H1 (cell line): ENCODE data around the gene CELSR3. TPM values are rescaled to one million over a fixed set of nuclear protein-coding genes. Genes with fewer than 3 reads are reported as not detected.

Source experiments
- CTCF ChIA-PET: fragments of 300-600 bp; sonication (Branson Sonifier 250); formaldehyde crosslinking; loops from one replicate; lab custom pipeline; 2021; ENCODE audit not compliant: partially characterized antibody; lab: Charles Lee
- POLR2A ChIA-PET: fragments of 300-600 bp; sonication (Branson Sonifier 250); formaldehyde crosslinking; loops from one replicate; lab custom pipeline; 2021; ENCODE audit warnings: inconsistent platforms; ENCODE audit not compliant: partially characterized antibody; lab: Charles Lee
- DNase-seq, 2 experiments: peaks; one replicate each; pipeline versions ENCODE4 v3.0.0 to v3.0.0-alpha.2; 2010 to 2022; ENCODE audit warnings: low spot score in 2 of 2, low read depth in 1 of 2, mixed read lengths in 1 of 2
- FAIRE-seq: peaks from 2 replicates; lab custom pipeline; 2011; peaks lifted over from hg19 to GRCh38; lab: Jason Lieb, UNC
- H2AFZ ChIP-seq: 2 replicates; pipeline ENCODE4 v1.8.1; 2012; ENCODE audit warnings: low read length, inconsistent platforms
- H2AK5ac ChIP-seq: 2 replicates; pipeline ENCODE4 v1.6.1; 2013; ENCODE audit warnings: low read depth, low read length
- H2BK120ac ChIP-seq: replicated peaks from 2 replicates; pipeline ENCODE3; 2013; ENCODE audit warnings: low read depth, low read length, inconsistent platforms
- H2BK12ac ChIP-seq: 2 replicates; pipeline ENCODE4 v1.6.1; 2013; ENCODE audit warnings: low read depth, low read length
- H2BK15ac ChIP-seq: 2 replicates; pipeline ENCODE4 v1.6.1; 2013; ENCODE audit warnings: low read length
- H2BK20ac ChIP-seq: 2 replicates; pipeline ENCODE4 v1.6.1; 2013; ENCODE audit warnings: low read length
- H2BK5ac ChIP-seq: 2 replicates; pipeline ENCODE4 v1.6.1; 2013; ENCODE audit warnings: low read depth, low read length
- H3K14ac ChIP-seq: 2 replicates; pipeline ENCODE4 v1.6.1; 2013; ENCODE audit warnings: inconsistent platforms; ENCODE audit not compliant: insufficient read length
- H3K18ac ChIP-seq: 2 replicates; pipeline ENCODE4 v1.6.1; 2013; ENCODE audit warnings: low read length; ENCODE audit errors: extremely low read depth
- H3K23ac ChIP-seq: 2 replicates; pipeline ENCODE4 v1.6.1; 2013; ENCODE audit warnings: inconsistent platforms; ENCODE audit not compliant: insufficient read length
- H3K23me2 ChIP-seq: 2 replicates; pipeline ENCODE4 v1.6.1; 2013; ENCODE audit warnings: low read depth, low read length
- H3K27ac ChIP-seq: 2 replicates; pipeline ENCODE4 v1.6.1; 2011; ENCODE audit warnings: low read depth, low read length, inconsistent platforms
- H3K27me3 ChIP-seq, 4 experiments: replicated peaks in 1 of 4; 1 replicate in 1 of 4; 2 replicates in 3 of 4; pipeline versions ENCODE4 v1.6.1 to v1.8.1; 2011 to 2013; ENCODE audit warnings: low read length in 3 of 4, mild to moderate bottlenecking in 3 of 4, inconsistent platforms in 2 of 4, mixed read lengths in 2 of 4, moderate library complexity in 1 of 4; ENCODE audit not compliant: control insufficient read depth in 3 of 4, insufficient read depth in 3 of 4; ENCODE audit errors: extremely low read depth in 1 of 4
- H3K36me3 ChIP-seq, 4 experiments: 2 replicates each; pipeline versions ENCODE4 v1.6.1 to v1.8.1; 2011 to 2013; ENCODE audit warnings: mild to moderate bottlenecking in 4 of 4, low read length in 3 of 4, moderate library complexity in 2 of 4, control low read depth in 1 of 4, inconsistent platforms in 1 of 4; ENCODE audit not compliant: insufficient read depth in 4 of 4, control insufficient read depth in 2 of 4
- H3K4ac ChIP-seq: replicated peaks from 2 replicates; pipeline ENCODE3; 2013; ENCODE audit warnings: low read length, low read depth, mixed read lengths, inconsistent platforms; ENCODE audit not compliant: insufficient read length
- H3K4me1 ChIP-seq, 4 experiments: replicated peaks in 1 of 4; 1 replicate in 1 of 4; 2 replicates in 3 of 4; pipeline versions ENCODE4 v1.6.1 to v1.8.1; 2011 to 2013; ENCODE audit warnings: low read length in 3 of 4, inconsistent platforms in 2 of 4, mixed read lengths in 1 of 4; ENCODE audit not compliant: insufficient read depth in 4 of 4, control insufficient read depth in 3 of 4
- H3K4me2 ChIP-seq, 2 experiments: 2 replicates each; pipeline versions ENCODE4 v1.6.1 to v1.8.1; 2011 to 2013; ENCODE audit warnings: low read depth in 2 of 2, low read length in 2 of 2, control low read depth in 1 of 2, inconsistent platforms in 1 of 2, mild to moderate bottlenecking in 1 of 2; ENCODE audit not compliant: insufficient read depth in 1 of 2
- H3K4me3 ChIP-seq, 4 experiments: fragments of 200-600, 300-600 bp in 1 of 4; sonication (generic), shearing (Covaris generic), sonication (Bioruptor Twin) in 1 of 4; 2 replicates each; pipeline versions ENCODE4 v1.5.1 to v1.8.1; 2011 to 2016; ENCODE audit warnings: low read length in 4 of 4, low read depth in 3 of 4, control low read depth in 2 of 4, inconsistent platforms in 2 of 4, mild to moderate bottlenecking in 2 of 4, mixed read lengths in 1 of 4, moderate library complexity in 1 of 4; ENCODE audit not compliant: insufficient read depth in 2 of 4; ENCODE audit errors: extremely low read depth in 1 of 4
- H3K56ac ChIP-seq: replicated peaks from 2 replicates; pipeline ENCODE3; 2013; ENCODE audit warnings: low read depth, mild to moderate bottlenecking, mixed read lengths, low read length, inconsistent platforms; ENCODE audit not compliant: insufficient read length
- H3K79me1 ChIP-seq: 2 replicates; pipeline ENCODE4 v1.6.1; 2013; ENCODE audit warnings: low read depth, low read length, control low read depth
- H3K79me2 ChIP-seq, 2 experiments: 2 replicates each; pipeline versions ENCODE4 v1.6.1 to v1.8.1; 2012 to 2013; ENCODE audit warnings: low read length in 2 of 2, mild to moderate bottlenecking in 2 of 2, inconsistent platforms in 1 of 2; ENCODE audit not compliant: insufficient read depth in 2 of 2, control insufficient read depth in 1 of 2
- H3K9ac ChIP-seq, 4 experiments: replicated peaks in 1 of 4; 1 replicate in 1 of 4; 2 replicates in 3 of 4; pipeline versions ENCODE4 v1.6.1 to v1.8.1; 2011 to 2013; ENCODE audit warnings: low read depth in 3 of 4, low read length in 3 of 4, control low read depth in 2 of 4, mild to moderate bottlenecking in 2 of 4, moderate library complexity in 2 of 4, inconsistent platforms in 1 of 4; ENCODE audit errors: extremely low read depth in 1 of 4
- H3K9me3 ChIP-seq, 2 experiments: 2 replicates each; pipeline versions ENCODE4 v1.6.1 to v1.8.1; 2012 to 2013; ENCODE audit warnings: mild to moderate bottlenecking in 2 of 2, moderate library complexity in 2 of 2, control low read depth in 1 of 2, inconsistent platforms in 1 of 2, low read depth in 1 of 2, low read length in 1 of 2, mixed read lengths in 1 of 2; ENCODE audit not compliant: insufficient read depth in 2 of 2
- H4K20me1 ChIP-seq, 2 experiments: replicated peaks in 1 of 2; 2 replicates each; pipeline versions ENCODE3 to v1.8.1; 2011 to 2013; ENCODE audit warnings: inconsistent platforms in 2 of 2, low read length in 2 of 2, mild to moderate bottlenecking in 1 of 2; ENCODE audit not compliant: insufficient read depth in 2 of 2, control insufficient read depth in 1 of 2
- H4K5ac ChIP-seq: 2 replicates; pipeline ENCODE4 v1.6.1; 2013; ENCODE audit warnings: low read length, low read depth, mixed read lengths, inconsistent platforms; ENCODE audit not compliant: insufficient read length
- H4K8ac ChIP-seq: 2 replicates; pipeline ENCODE4 v1.8.0; 2013; ENCODE audit warnings: mild to moderate bottlenecking, moderate library complexity, low read length, inconsistent platforms; ENCODE audit not compliant: insufficient read depth; ENCODE audit errors: extremely low read depth
- H4K91ac ChIP-seq: replicated peaks from 2 replicates; pipeline ENCODE3; 2013; ENCODE audit warnings: low read length, mixed read lengths, inconsistent platforms; ENCODE audit not compliant: insufficient read length
- ASH2L ChIP-seq: fragments of 200-600, 300-600 bp; sonication (generic); IDR thresholded peaks from one replicate; pipeline ENCODE4 v1.7.1; 2017; ENCODE audit warnings: low read length
- CHD1 ChIP-seq: IDR thresholded peaks from 2 replicates; pipeline ENCODE4 v1.6.1; 2012; ENCODE audit warnings: low read depth, low read length, improper control_type of control experiment
- CHD2 ChIP-seq: IDR thresholded peaks from 2 replicates; pipeline ENCODE4 v1.6.1; 2012; ENCODE audit warnings: low read length, improper control_type of control experiment
- CTBP2 ChIP-seq: IDR thresholded peaks from 2 replicates; pipeline ENCODE4 v1.7.0; 2011; ENCODE audit warnings: borderline replicate concordance, mild to moderate bottlenecking, moderate library complexity, mixed read lengths, low read length; ENCODE audit not compliant: insufficient read depth, insufficient read length
- EZH2 ChIP-seq: fragments of 200-600 bp; sonication (generic); IDR thresholded peaks from 2 replicates; pipeline ENCODE4 v1.7.1; 2012; ENCODE audit warnings: low read depth, mild to moderate bottlenecking, moderate library complexity, low read length, inconsistent platforms; ENCODE audit not compliant: severe bottlenecking
- HDAC6 ChIP-seq: IDR thresholded peaks from one replicate; pipeline ENCODE4 v1.7.1; 2012; ENCODE audit warnings: low read depth, mild to moderate bottlenecking, inconsistent platforms, low read length, moderate library complexity
- RAD21 ChIP-seq, 2 experiments: IDR thresholded peaks in 1 of 2; conservative IDR thresholded peaks in 1 of 2; 2 replicates each; pipeline ENCODE4 v1.6.1; 2011; ENCODE audit warnings: low read depth in 2 of 2, low read length in 2 of 2, improper control_type of control experiment in 1 of 2, inconsistent platforms in 1 of 2, mild to moderate bottlenecking in 1 of 2, moderate library complexity in 1 of 2
- RFX5 ChIP-seq: IDR thresholded peaks from 2 replicates; pipeline ENCODE4 v1.6.1; 2011; ENCODE audit warnings: low read depth, low read length, improper control_type of control experiment, borderline replicate concordance
- SRF ChIP-seq: IDR thresholded peaks from 2 replicates; pipeline ENCODE4 v1.6.1; 2011; ENCODE audit warnings: mild to moderate bottlenecking, low read depth, low read length, moderate library complexity
- YY1 ChIP-seq: IDR thresholded peaks from 2 replicates; pipeline ENCODE4 v1.6.1; 2011; ENCODE audit warnings: low read depth, mild to moderate bottlenecking, low read length
- WGBS, 2 experiments: shearing (Covaris generic) in 1 of 2; methylation state at CpG; one replicate each; pipeline versions ENCODE4 v1.1.6 to v1.1.7; 2013 to 2015; ENCODE audit warnings: low lambda C conversion rate in 2 of 2, mixed read lengths in 2 of 2, inconsistent platforms in 1 of 2, low coverage in 1 of 2, missing lambda C conversion rate in 1 of 2; ENCODE audit not compliant: insufficient replicate concordance in 2 of 2, insufficient coverage in 1 of 2, insufficient read length in 1 of 2; ENCODE audit errors: extremely low coverage in 1 of 2, missing lambda C conversion rate in 1 of 2; 5-methylcytosine and 5-hydroxymethylcytosine counted together
- polyA plus RNA-seq, 7 experiments: library from polyadenylated mRNA; depleted of rRNA in 3 of 7; stranded (reverse) in 5 of 7; unstranded in 2 of 7; fragments of >200 nt in 5 of 7; fragments of 200-250 nt in 2 of 7; gene quantifications; 1 replicate in 5 of 7; 2 replicates in 1 of 7; 4 replicates in 1 of 7; pipeline versions ENCODE4 v1.2.1 to v1.2.3, GENCODE V29; 2011 to 2013; ENCODE audit warnings: missing spikeins in 2 of 7, mixed read lengths in 2 of 7
- total RNA-seq: library from RNA; stranded (reverse); fragmentation: NEBNext Ultra II Directional; extraction: Animal tissue kit (Norgen Biotek cat#: 25700); gene quantifications from 2 replicates; pipeline ENCODE4 v1.2.1, GENCODE V29; 2021
- TF ChIP-seq, protein P1 (sequence below): IDR thresholded peaks from 2 replicates; pipeline ENCODE4 v1.6.1; 2012; ENCODE audit warnings: low read length, inconsistent platforms

The CELSR3 gene
- total and polyA plus RNA-seq, 2 of the 8 experiments (the other 6 are each of a cell fraction or from before 2014, with no cell fraction given) = 11.6 to 29.5 TPM

- Histone ChIP-seq H2AK5ac (no peak overlapping the region), H2BK5ac (no peak overlapping the region), H3K79me1 (peaks cover 2% of the 10 kb centered on the region; the same call in 1 of the 2 replicates), H2BK120ac (no peak overlapping the region), H3K4ac (no peak overlapping the region), H2BK12ac (peak overlapping the region; percentile 75; the same call in 1 of the 2 replicates), H3K4me1 (peaks cover 0 to 11% (median 7%) of the 10 kb centered on the region in 4 experiments; a peak in 5 of 7 replicates), H3K9ac (no peak overlapping the region), H2BK20ac (no peak overlapping the region), H4K91ac (no peak overlapping the region), H3K4me3 (peak overlapping the region in 2 of 4 experiments; percentile 73 to 84; a peak in 2 of 8 replicates), H4K20me1 (peaks cover 5 to 17% of the 10 kb centered on the region in 2 experiments), H3K4me2 (peak overlapping the region; percentile 49 to 77), H4K5ac (no peak overlapping the region), H3K23ac (no peak overlapping the region), H4K8ac (no peak overlapping the region), H3K27ac (no peak overlapping the region; the same call in 1 of the 2 replicates), H2AFZ (no peak overlapping the region), H3K18ac (no peak overlapping the region; the same call in 1 of the 2 replicates), H2BK15ac (no peak overlapping the region), H3K23me2 (peaks cover 12% of the 10 kb centered on the region; the same call in 1 of the 2 replicates), H3K14ac (no peak overlapping the region), H3K79me2 (no peaks in the 10 kb centered on the region), H3K36me3 (peaks cover 0 to 13% (median 1%) of the 10 kb centered on the region in 4 experiments; a peak in 4 of 8 replicates), H3K56ac (no peak overlapping the region), H3K27me3 (0 out of 7 replicates have a peak, but pooled peaks cover 0 to 4% (median 0%) of the 10 kb centered on the region in 4 experiments), H3K9me3 (no peaks in the 10 kb centered on the region)
- FAIRE-seq = no peak
- no peak for DNase-seq
- ChIA-PET CTCF (interaction anchor here (0.6 to 5.2 kb wide), 14 partner anchors 10 to 351 kb away, joined by 3 to 27 read pairs (median 4); partner anchors contain the start of genes NCKIPSD, PRKAR2A and SLC26A6), POLR2A (interaction anchor here (0.5 to 11.1 kb wide), 25 partner anchors 12 to 1479 kb away, joined by 3 to 175 read pairs (median 8); partner anchors contain the start of genes CCDC51, NCKIPSD, NDUFAF3 and PFKFB4)
- WGBS, 2 experiments = 70% methylated on average over 11 of the region's 11 CpGs; no CpG with 5 or more reads in 1 of the 2 experiments
- TF ChIP-seq SRF (no peak), EZH2 (no peak), ASH2L (no peak), RFX5 (no peak), YY1 (no peak), HDAC6 (no peak), CHD2 (no peak), CTBP2 (no peak), RAD21 (IDR thresholded peaks at IDR 0.05 in 1 of 2, conservative IDR thresholded peaks at IDR 0.05 in 1 of 2; ENCODE audit: low read depth in 2 of 2, low read length in 2 of 2) (no peak), CHD1 (no peak)
- TF ChIP-seq, protein P1, sequence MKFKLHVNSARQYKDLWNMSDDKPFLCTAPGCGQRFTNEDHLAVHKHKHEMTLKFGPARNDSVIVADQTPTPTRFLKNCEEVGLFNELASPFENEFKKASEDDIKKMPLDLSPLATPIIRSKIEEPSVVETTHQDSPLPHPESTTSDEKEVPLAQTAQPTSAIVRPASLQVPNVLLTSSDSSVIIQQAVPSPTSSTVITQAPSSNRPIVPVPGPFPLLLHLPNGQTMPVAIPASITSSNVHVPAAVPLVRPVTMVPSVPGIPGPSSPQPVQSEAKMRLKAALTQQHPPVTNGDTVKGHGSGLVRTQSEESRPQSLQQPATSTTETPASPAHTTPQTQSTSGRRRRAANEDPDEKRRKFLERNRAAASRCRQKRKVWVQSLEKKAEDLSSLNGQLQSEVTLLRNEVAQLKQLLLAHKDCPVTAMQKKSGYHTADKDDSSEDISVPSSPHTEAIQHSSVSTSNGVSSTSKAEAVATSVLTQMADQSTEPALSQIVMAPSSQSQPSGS = no peak
Measured at GRCh38 chr3:48664313-48664644, 1.6 kb upstream of the CELSR3 start.
